ENCODE measurements around the gene SELENOO. TPM values are rescaled to one million over a fixed set of nuclear protein-coding genes. Genes with fewer than 3 reads are reported as not detected.

Gene SELENOO
- polyA plus RNA-seq, 3 donors from 2014 or later: 2.6 to 5.7 (median 3.6) TPM

- Mint-ChIP-seq H3K4me1 (peaks cover 34 to 45% of the 10 kb centered on the region in 2 donors), H3K27ac (peak overlapping the region; percentile 91 to 100 (median 99)), H3K4me3 (peak overlapping the region; percentile 93 to 98 (median 95)), H3K36me3 (no peaks in the 10 kb centered on the region), H3K9me3 (no peaks in the 10 kb centered on the region), H3K27me3 (ENCODE audit: low read depth in 3 of 3) (peaks cover 22 to 31% (median 27%) of the 10 kb centered on the region in 3 donors)
- no peak for DNase-seq
Observed at GRCh38 chr22:50186181-50186714, 14.6 kb upstream of the SELENOO start.

GRCh38 chr22:50186761-50187523 lies 13.9 kb upstream of the SELENOO start:
- peak overlapping the region; percentile 91 to 100 (median 99) for H3K27ac Mint-ChIP-seq
- peaks cover 41 to 52% of the 10 kb centered on the region in 2 donors for H3K4me1 Mint-ChIP-seq
- H3K36me3 Mint-ChIP-seq: no peaks in the 10 kb centered on the region
- peak overlapping the region; percentile 93 to 98 (median 95) for H3K4me3 Mint-ChIP-seq
- peak; percentile 52 to 68 (median 66) for DNase-seq
- no peaks in the 10 kb centered on the region for H3K9me3 Mint-ChIP-seq
- H3K27me3 Mint-ChIP-seq (ENCODE audit: low read depth in 3 of 3): peaks cover 26 to 33% (median 32%) of the 10 kb centered on the region in 3 donors

GRCh38 chr22:50188356-50188755 lies 12.5 kb upstream of the SELENOO start:
- H3K36me3 Mint-ChIP-seq: no peaks in the 10 kb centered on the region
- no peak for DNase-seq
- peaks cover 48 to 61% of the 10 kb centered on the region in 2 donors for H3K4me1 Mint-ChIP-seq
- peak overlapping the region; percentile 21 to 89 (median 33) for H3K4me3 Mint-ChIP-seq
- no peaks in the 10 kb centered on the region for H3K9me3 Mint-ChIP-seq
- H3K27ac Mint-ChIP-seq: peak overlapping the region; percentile 96 to 100 (median 100)
- peaks cover 26 to 33% (median 32%) of the 10 kb centered on the region in 3 donors for H3K27me3 Mint-ChIP-seq (ENCODE audit: low read depth in 3 of 3)

- H3K36me3 Mint-ChIP-seq: no peaks in the 10 kb centered on the region
- peaks cover 48 to 59% of the 10 kb centered on the region in 2 donors for H3K4me1 Mint-ChIP-seq
- no peaks in the 10 kb centered on the region for H3K9me3 Mint-ChIP-seq
- H3K27me3 Mint-ChIP-seq (ENCODE audit: low read depth in 3 of 3): peaks cover 26 to 33% (median 32%) of the 10 kb centered on the region in 3 donors
- no peak for DNase-seq
- H3K4me3 Mint-ChIP-seq: peak overlapping the region; percentile 56 to 91 (median 89)
- H3K27ac Mint-ChIP-seq: peak overlapping the region; percentile 99 to 100 (median 100)
Observed at GRCh38 chr22:50189184-50189848, 11.5 kb upstream of the SELENOO start.

- H3K36me3 Mint-ChIP-seq: no peaks in the 10 kb centered on the region
- peak overlapping the region; percentile 99 to 100 (median 100) for H3K27ac Mint-ChIP-seq
- peaks cover 26 to 33% (median 32%) of the 10 kb centered on the region in 3 donors for H3K27me3 Mint-ChIP-seq (ENCODE audit: low read depth in 3 of 3)
- H3K4me3 Mint-ChIP-seq: peak overlapping the region; percentile 81 to 91 (median 89)
- no peak for DNase-seq
- H3K9me3 Mint-ChIP-seq: no peaks in the 10 kb centered on the region
- peaks cover 48 to 58% of the 10 kb centered on the region in 2 donors for H3K4me1 Mint-ChIP-seq
Observed at GRCh38 chr22:50189849-50190181, 11.0 kb upstream of the SELENOO start.

- Mint-ChIP-seq H3K9me3 (no peaks in the 10 kb centered on the region), H3K4me1 (peaks cover 48 to 57% of the 10 kb centered on the region in 2 donors)
Observed at GRCh38 chr22:50190182-50190940, 10.4 kb upstream of the SELENOO start.

GRCh38 chr22:50190941-50191741 lies 9.7 kb upstream of the SELENOO start:
- Mint-ChIP-seq H3K27me3 (ENCODE audit: low read depth in 3 of 3) (peaks cover 29 to 32% (median 31%) of the 10 kb centered on the region in 3 donors), H3K36me3 (no peaks in the 10 kb centered on the region), H3K4me1 (peaks cover 48 to 55% of the 10 kb centered on the region in 2 donors), H3K4me3 (peak overlapping the region; percentile 81 to 91 (median 89)), H3K9me3 (no peaks in the 10 kb centered on the region), H3K27ac (peak overlapping the region; percentile 99 to 100 (median 100))
- DNase-seq: peak; percentile 87 to 90 (median 90)

More at GRCh38 chr22:50190182-50190940, 10.4 kb upstream of the SELENOO start:
- peaks cover 26 to 32% (median 32%) of the 10 kb centered on the region in 3 donors for H3K27me3 Mint-ChIP-seq (ENCODE audit: low read depth in 3 of 3)
- DNase-seq: peak; percentile 81 to 85 (median 84)
- peak overlapping the region; percentile 81 to 91 (median 89) for H3K4me3 Mint-ChIP-seq
- H3K27ac Mint-ChIP-seq: peak overlapping the region; percentile 99 to 100 (median 100)
- H3K36me3 Mint-ChIP-seq: no peaks in the 10 kb centered on the region

- Mint-ChIP-seq H3K4me1 (peaks cover 35 to 44% of the 10 kb centered on the region in 2 donors), H3K27me3 (ENCODE audit: low read depth in 3 of 3) (peaks cover 21 to 25% (median 25%) of the 10 kb centered on the region in 3 donors), H3K4me3 (peak overlapping the region; percentile 81 to 91 (median 89)), H3K27ac (peak overlapping the region; percentile 99 to 100 (median 100)), H3K9me3 (no peaks in the 10 kb centered on the region), H3K36me3 (no peaks in the 10 kb centered on the region)
- DNase-seq: no peak
Observed at GRCh38 chr22:50192436-50193204, 8.2 kb upstream of the SELENOO start.

- DNase-seq: no peak
- Mint-ChIP-seq H3K4me3 (no peak overlapping the region), H3K9me3 (no peaks in the 10 kb centered on the region), H3K27me3 (ENCODE audit: low read depth in 3 of 3) (peaks cover 16 to 25% (median 24%) of the 10 kb centered on the region in 3 donors), H3K36me3 (no peaks in the 10 kb centered on the region), H3K4me1 (peaks cover 34 to 37% of the 10 kb centered on the region in 2 donors), H3K27ac (peak overlapping the region in 2 of 6 donors; percentile 14 to 100)
Observed at GRCh38 chr22:50193621-50194020, 7.2 kb upstream of the SELENOO start.

GRCh38 chr22:50194037-50194805 lies 6.6 kb upstream of the SELENOO start:
- Mint-ChIP-seq H3K27ac (peak overlapping the region in 3 of 6 donors; percentile 7 to 76 (median 62)), H3K4me3 (no peak overlapping the region), H3K36me3 (peaks cover 0 to under 1% (median 0%) of the 10 kb centered on the region in 3 donors), H3K9me3 (no peaks in the 10 kb centered on the region), H3K4me1 (peaks cover 32% of the 10 kb centered on the region in 2 donors), H3K27me3 (ENCODE audit: low read depth in 3 of 3) (peaks cover 15 to 25% (median 24%) of the 10 kb centered on the region in 3 donors)
- DNase-seq: peak in 2 of 3 donors; percentile 43 to 62

- H3K9me3 Mint-ChIP-seq: no peaks in the 10 kb centered on the region
- DNase-seq: no peak
- H3K4me3 Mint-ChIP-seq: no peak overlapping the region
- no peak overlapping the region for H3K27ac Mint-ChIP-seq
- H3K4me1 Mint-ChIP-seq: peaks cover 14 to 18% of the 10 kb centered on the region in 2 donors
- peaks cover 9 to 12% (median 10%) of the 10 kb centered on the region in 3 donors for H3K27me3 Mint-ChIP-seq (ENCODE audit: low read depth in 3 of 3)
- H3K36me3 Mint-ChIP-seq: peaks cover 0 to 3% (median 0%) of the 10 kb centered on the region in 3 donors
Observed at GRCh38 chr22:50196256-50196655, 4.6 kb upstream of the SELENOO start.

Measured in immature natural killer cell (primary cell).